ENCODE results near the gene RTN4R.

- TF ChIP-seq ESRRA (CRISPR knock-in tag; IDR thresholded peaks at IDR 0.05; ENCODE audit: borderline replicate concordance) (no peak), ZNF232 (CRISPR knock-in tag; IDR thresholded peaks at IDR 0.05) (no peak), CTCF (IDR thresholded peaks at IDR 0.05) (no peak)
These were observed 43.0 kb downstream of the RTN4R start for GRCh38 chr22:20224917-20225692.

Data from WTC11 (cell line).